ENCODE data around the gene RAB7B. TPM values are rescaled to one million over a fixed set of nuclear protein-coding genes. Genes with fewer than 3 reads are reported as not detected.
A peak's percentile ranks its signal among the peaks of the same experiment; 100 is the strongest.
"Not testable (repeated sequence)": the region's sequence is repeated elsewhere in the genome, so short reads cannot be mapped to it uniquely, and the experiment has no call there.

RAB7B gene
- total RNA-seq, 4 donors from 2014 or later: 0.78 to 2.4 (median 1.3) TPM

DNA sequence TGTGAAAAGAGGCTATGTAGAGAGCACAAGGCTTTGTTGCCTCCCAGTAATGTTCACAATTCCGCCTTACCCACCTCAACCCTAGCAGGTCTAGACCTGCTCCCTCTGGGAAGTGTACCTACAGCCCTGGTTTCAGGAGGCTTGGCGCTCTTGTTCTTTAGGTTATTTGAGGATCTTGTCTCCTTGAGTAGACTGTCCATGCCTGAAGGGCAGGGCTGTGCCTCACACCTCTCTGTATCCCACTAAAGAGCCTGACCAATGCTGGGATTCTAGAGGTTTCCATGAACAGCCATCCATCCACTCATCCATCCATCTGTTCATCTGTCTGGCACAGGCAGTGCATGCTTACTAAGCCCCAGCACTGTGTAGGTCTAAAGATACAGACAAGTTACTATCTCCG is 1.0 kb downstream of the RAB7B start:
- H3K4me3 ChIP-seq: no peak overlapping the region
- no peaks in the 10 kb centered on the region for H3K9me3 ChIP-seq
- no peak for DNase-seq (ENCODE audit: low spot score in 2 of 2)
- no peaks in the 10 kb centered on the region for H3K36me3 ChIP-seq
- peak overlapping the region in 1 of 4 donors; percentile 49 for H3K27ac ChIP-seq
- peaks cover 0 to 34% (median 22%) of the 10 kb centered on the region in 4 donors for H3K4me1 ChIP-seq
- 89 to 92% methylated on average over 3 of the region's 3 CpGs for WGBS, 2 donors
- H3K27me3 ChIP-seq: no peaks in the 10 kb centered on the region
- TF ChIP-seq, protein P1, sequence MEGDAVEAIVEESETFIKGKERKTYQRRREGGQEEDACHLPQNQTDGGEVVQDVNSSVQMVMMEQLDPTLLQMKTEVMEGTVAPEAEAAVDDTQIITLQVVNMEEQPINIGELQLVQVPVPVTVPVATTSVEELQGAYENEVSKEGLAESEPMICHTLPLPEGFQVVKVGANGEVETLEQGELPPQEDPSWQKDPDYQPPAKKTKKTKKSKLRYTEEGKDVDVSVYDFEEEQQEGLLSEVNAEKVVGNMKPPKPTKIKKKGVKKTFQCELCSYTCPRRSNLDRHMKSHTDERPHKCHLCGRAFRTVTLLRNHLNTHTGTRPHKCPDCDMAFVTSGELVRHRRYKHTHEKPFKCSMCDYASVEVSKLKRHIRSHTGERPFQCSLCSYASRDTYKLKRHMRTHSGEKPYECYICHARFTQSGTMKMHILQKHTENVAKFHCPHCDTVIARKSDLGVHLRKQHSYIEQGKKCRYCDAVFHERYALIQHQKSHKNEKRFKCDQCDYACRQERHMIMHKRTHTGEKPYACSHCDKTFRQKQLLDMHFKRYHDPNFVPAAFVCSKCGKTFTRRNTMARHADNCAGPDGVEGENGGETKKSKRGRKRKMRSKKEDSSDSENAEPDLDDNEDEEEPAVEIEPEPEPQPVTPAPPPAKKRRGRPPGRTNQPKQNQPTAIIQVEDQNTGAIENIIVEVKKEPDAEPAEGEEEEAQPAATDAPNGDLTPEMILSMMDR (IDR thresholded peaks at IDR 0.05): no peak
- TF ChIP-seq POLR2A (IDR thresholded peaks at IDR 0.05) (no peak), EP300 (IDR thresholded peaks at IDR 0.05) (no peak)

DNA sequence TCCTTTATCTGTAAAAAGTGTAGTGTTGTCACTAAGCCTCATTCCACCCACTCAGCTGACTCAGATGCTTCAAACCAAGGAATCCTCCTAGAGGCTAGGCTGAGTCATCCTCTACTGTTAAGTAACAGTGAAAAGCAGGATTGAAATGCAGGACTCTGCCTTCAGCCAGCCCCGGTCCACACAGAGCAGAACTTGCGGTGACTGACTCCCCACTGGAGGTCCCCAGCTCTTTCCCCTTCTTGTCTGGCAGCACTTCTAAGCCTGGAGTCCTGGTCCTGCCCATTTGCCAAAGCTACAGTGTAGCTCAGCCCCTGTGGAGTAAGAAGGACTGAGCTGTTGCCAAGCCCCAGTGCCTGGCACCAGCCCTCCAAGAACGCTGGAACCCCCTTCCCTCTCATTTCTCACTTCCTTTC is 1.7 kb downstream of the RAB7B start:
- H3K9me3 ChIP-seq: no peaks in the 10 kb centered on the region
- no peaks in the 10 kb centered on the region for H3K36me3 ChIP-seq
- H3K27ac ChIP-seq: peak overlapping the region in 1 of 4 donors; percentile 49
- no peak overlapping the region for H3K4me3 ChIP-seq
- DNase-seq (ENCODE audit: low spot score in 2 of 2): peak in 1 of 2 donors; percentile 23
- no peaks in the 10 kb centered on the region for H3K27me3 ChIP-seq
- TF ChIP-seq POLR2A (IDR thresholded peaks at IDR 0.05) (no peak), EP300 (IDR thresholded peaks at IDR 0.05) (no peak)
- TF ChIP-seq, protein P1 (IDR thresholded peaks at IDR 0.05): no peak
- H3K4me1 ChIP-seq: peaks cover 0 to 34% (median 22%) of the 10 kb centered on the region in 4 donors
- 22 to 33% methylated on average over 3 of the region's 3 CpGs for WGBS, 2 donors

GRCh38 chr1:206000641-206001339 is 2.4 kb downstream of the RAB7B start:
- no peak for DNase-seq (ENCODE audit: low spot score in 2 of 2)

GRCh38 chr1:205998457-205999241 is 4.5 kb downstream of the RAB7B start:
- Histone ChIP-seq H3K27ac (no peak overlapping the region), H3K27me3 (no peaks in the 10 kb centered on the region), H3K4me3 (no peak overlapping the region), H3K36me3 (no peaks in the 10 kb centered on the region), H3K9me3 (no peaks in the 10 kb centered on the region), H3K4me1 (peaks cover 0 to 31% (median 23%) of the 10 kb centered on the region in 4 donors)
- 66% methylated on average over 13 of the region's 13 CpGs for WGBS, 2 donors
- TF ChIP-seq POLR2A (IDR thresholded peaks at IDR 0.05): no peak
- no peak for TF ChIP-seq EP300 (IDR thresholded peaks at IDR 0.05)
- TF ChIP-seq, protein P1 (IDR thresholded peaks at IDR 0.05): no peak
- no peak for DNase-seq (ENCODE audit: low spot score in 2 of 2)

More at GRCh38 chr1:206000641-206001339, 2.4 kb downstream of the RAB7B start:
- no peaks in the 10 kb centered on the region for H3K27me3 ChIP-seq
- H3K27ac ChIP-seq: peak overlapping the region in 1 of 4 donors; percentile 54
- 81 to 90% methylated on average over 8 of the region's 8 CpGs for WGBS, 2 donors
- H3K36me3 ChIP-seq: no peaks in the 10 kb centered on the region
- TF ChIP-seq, protein P1 (IDR thresholded peaks at IDR 0.05): no peak
- no peak for TF ChIP-seq EP300 (IDR thresholded peaks at IDR 0.05)
- no peak for TF ChIP-seq POLR2A (IDR thresholded peaks at IDR 0.05)
- no peak overlapping the region for H3K4me3 ChIP-seq
- H3K9me3 ChIP-seq: no peaks in the 10 kb centered on the region
- peaks cover 0 to 34% (median 22%) of the 10 kb centered on the region in 4 donors for H3K4me1 ChIP-seq

GRCh38 chr1:205996641-205997040 is 6.6 kb downstream of the RAB7B start:
- H3K4me3 ChIP-seq; H3K27me3 ChIP-seq; H3K27ac ChIP-seq; H3K9me3 ChIP-seq; H3K36me3 ChIP-seq; DNase-seq (ENCODE audit: low spot score in 2 of 2): not testable (repeated sequence)
- peaks cover 0 to 11% (median 9%) of the 10 kb centered on the region in 4 donors for H3K4me1 ChIP-seq
- WGBS, 2 donors: 96 to 100% methylated on average over 1 of the region's 1 CpG
